Gastrocnemius medialis (tissue), 4 donors: ENCODE data around the gene PODNL1.

Experiments used
- POLR2A ChIP-seq, 2 donors: fragments of 450-650 bp; IDR thresholded peaks; one replicate each; pipeline ENCODE4 v1.6.1; 2017; ENCODE audit warnings: antibody characterized with exemption in 2 of 2, mild to moderate bottlenecking in 2 of 2, moderate library complexity in 2 of 2
- TF ChIP-seq, protein P1 (sequence below), 5 experiments: fragments of 450-650 bp in 3 of 5; fragments of 200-600 bp in 2 of 5; sonication (generic) in 2 of 5; IDR thresholded peaks in 4 of 5; conservative IDR thresholded peaks in 1 of 5; 1 replicate in 4 of 5; 2 replicates in 1 of 5; pipeline ENCODE4 v1.5.1; 2016 to 2019; ENCODE audit warnings: antibody characterized with exemption in 5 of 5, mild to moderate bottlenecking in 3 of 5, moderate library complexity in 3 of 5

DNA sequence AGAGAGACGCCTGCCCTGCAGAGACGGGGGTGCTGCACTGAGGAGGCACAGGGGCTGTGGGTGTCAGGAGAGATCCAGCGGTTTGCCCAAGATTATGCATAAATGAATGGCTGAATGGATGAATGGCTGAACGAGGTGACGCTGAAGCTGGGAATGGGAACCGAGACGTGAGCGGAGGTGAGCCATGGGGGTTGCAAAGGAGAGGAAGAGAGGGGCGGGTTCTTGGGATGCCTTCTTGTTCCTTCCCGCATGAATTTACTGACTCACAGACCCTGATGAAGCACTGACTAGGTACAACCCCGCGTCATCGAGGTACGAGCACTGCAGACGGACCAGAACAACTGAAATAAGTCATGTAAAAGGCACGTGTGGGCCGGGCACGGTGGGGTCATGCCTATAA is 30.8 kb upstream of the PODNL1 start:
- TF ChIP-seq, protein P1, sequence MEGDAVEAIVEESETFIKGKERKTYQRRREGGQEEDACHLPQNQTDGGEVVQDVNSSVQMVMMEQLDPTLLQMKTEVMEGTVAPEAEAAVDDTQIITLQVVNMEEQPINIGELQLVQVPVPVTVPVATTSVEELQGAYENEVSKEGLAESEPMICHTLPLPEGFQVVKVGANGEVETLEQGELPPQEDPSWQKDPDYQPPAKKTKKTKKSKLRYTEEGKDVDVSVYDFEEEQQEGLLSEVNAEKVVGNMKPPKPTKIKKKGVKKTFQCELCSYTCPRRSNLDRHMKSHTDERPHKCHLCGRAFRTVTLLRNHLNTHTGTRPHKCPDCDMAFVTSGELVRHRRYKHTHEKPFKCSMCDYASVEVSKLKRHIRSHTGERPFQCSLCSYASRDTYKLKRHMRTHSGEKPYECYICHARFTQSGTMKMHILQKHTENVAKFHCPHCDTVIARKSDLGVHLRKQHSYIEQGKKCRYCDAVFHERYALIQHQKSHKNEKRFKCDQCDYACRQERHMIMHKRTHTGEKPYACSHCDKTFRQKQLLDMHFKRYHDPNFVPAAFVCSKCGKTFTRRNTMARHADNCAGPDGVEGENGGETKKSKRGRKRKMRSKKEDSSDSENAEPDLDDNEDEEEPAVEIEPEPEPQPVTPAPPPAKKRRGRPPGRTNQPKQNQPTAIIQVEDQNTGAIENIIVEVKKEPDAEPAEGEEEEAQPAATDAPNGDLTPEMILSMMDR (IDR thresholded peaks at IDR 0.05 in 4 of 5, conservative IDR thresholded peaks at IDR 0.05 in 1 of 5): no peak
- no peak for TF ChIP-seq POLR2A (IDR thresholded peaks at IDR 0.05)
